Adrenal gland (tissue), 5 donors: ENCODE data around the gene CELF2.

Experiments
- POLR2A ChIP-seq, 2 donors: fragments of 450-650 bp; IDR thresholded peaks; one replicate each; pipeline ENCODE4 v1.6.1; 2017; ENCODE audit warnings: antibody characterized with exemption in 2 of 2, mild to moderate bottlenecking in 2 of 2, moderate library complexity in 1 of 2
- TF ChIP-seq, protein P1 (sequence below), 6 experiments: fragments of 450-650 bp in 4 of 6; fragments of 200-600 bp in 2 of 6; sonication (generic) in 1 of 6; IDR thresholded peaks; 1 replicate in 5 of 6; 2 replicates in 1 of 6; pipeline versions ENCODE4 v1.5.1 to v1.8.0; 2016 to 2021; ENCODE audit warnings: antibody characterized with exemption in 6 of 6, mild to moderate bottlenecking in 2 of 6, moderate library complexity in 1 of 6
- donor health status: DM: no; HTN: no; CAD: no.

DNA sequence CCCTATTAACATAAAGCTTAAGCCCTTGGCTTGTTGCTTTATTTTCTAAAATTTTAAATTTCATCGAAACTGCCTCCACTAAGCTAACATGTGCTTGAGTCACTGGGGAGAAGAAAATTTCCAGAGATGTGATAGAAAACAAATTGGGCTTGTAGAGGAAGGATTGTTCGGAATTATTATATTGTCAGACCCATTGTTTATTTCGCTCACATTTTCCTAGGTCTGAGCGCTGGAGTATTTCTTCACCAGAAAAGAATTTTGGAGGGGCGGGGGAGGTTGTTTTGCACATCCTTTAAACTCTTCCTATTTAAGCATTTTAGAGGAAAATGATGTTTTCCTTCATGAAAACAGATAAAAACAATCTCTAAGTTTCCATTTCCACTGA, 29.1 kb downstream of the CELF2 start:
- TF ChIP-seq, protein P1, sequence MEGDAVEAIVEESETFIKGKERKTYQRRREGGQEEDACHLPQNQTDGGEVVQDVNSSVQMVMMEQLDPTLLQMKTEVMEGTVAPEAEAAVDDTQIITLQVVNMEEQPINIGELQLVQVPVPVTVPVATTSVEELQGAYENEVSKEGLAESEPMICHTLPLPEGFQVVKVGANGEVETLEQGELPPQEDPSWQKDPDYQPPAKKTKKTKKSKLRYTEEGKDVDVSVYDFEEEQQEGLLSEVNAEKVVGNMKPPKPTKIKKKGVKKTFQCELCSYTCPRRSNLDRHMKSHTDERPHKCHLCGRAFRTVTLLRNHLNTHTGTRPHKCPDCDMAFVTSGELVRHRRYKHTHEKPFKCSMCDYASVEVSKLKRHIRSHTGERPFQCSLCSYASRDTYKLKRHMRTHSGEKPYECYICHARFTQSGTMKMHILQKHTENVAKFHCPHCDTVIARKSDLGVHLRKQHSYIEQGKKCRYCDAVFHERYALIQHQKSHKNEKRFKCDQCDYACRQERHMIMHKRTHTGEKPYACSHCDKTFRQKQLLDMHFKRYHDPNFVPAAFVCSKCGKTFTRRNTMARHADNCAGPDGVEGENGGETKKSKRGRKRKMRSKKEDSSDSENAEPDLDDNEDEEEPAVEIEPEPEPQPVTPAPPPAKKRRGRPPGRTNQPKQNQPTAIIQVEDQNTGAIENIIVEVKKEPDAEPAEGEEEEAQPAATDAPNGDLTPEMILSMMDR (IDR thresholded peaks at IDR 0.05), result no peak
- no peak for TF ChIP-seq POLR2A (IDR thresholded peaks at IDR 0.05)
